ENCODE measurements around the gene TLK1. TPM values are rescaled to one million over a fixed set of nuclear protein-coding genes. Genes with fewer than 3 reads are reported as not detected.

The TLK1 gene
- total RNA-seq, 1 donor from 2014 or later = 58.1 TPM

DNA sequence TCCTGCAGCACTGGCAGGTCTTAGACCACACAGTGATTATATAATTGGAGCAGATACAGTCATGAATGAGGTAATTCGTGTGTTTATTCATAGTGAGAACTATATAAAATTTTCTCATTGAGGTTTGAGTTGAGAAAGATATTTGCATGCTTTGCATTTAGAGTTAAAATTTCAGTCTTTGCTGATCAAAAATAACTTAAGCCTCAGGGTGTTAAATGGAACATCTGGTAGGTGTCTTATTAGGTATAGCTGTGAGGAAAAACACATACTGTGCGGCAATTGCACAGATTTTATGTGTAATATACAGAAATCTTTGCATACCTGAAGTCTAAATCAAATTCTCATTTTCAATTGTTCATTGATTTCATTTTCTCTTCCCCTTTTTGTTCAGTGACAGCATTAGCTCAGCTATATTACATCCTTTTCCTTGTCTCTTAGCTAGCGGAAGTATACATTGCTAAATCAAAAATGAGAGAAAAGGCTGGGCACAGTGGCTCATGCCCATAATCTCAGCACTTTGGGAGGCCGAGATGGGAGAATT, 210.4 kb downstream of the TLK1 start:
- H3K27ac ChIP-seq = no peak overlapping the region

DNA sequence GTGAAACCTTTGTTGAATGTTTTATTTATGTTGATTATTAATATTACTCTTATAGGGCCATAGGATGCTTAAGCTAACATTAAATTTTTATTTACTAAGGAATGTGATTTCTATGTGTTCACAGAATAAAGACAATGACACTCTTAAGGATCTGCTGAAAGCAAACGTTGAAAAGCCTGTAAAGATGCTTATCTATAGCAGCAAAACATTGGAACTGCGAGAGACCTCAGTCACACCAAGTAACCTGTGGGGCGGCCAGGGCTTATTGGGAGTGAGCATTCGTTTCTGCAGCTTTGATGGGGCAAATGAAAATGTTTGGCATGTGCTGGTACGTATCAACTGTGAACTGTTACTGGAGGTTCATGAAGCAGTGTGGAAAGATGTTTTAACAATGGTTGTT, 211.3 kb downstream of the TLK1 start:
- H3K27ac ChIP-seq = no peak overlapping the region

More for the DNA sequence above, 210.4 kb downstream of the TLK1 start:
- DNase-seq = no peak
- Histone ChIP-seq H3K27me3 (no peaks in the 10 kb centered on the region), H3K36me3 (peaks cover 66% of the 10 kb centered on the region), H3K9me3 (no peaks in the 10 kb centered on the region), H3K4me1 (peaks cover 5% of the 10 kb centered on the region), H3K4me3 (no peak overlapping the region)
- TF ChIP-seq, protein P1, sequence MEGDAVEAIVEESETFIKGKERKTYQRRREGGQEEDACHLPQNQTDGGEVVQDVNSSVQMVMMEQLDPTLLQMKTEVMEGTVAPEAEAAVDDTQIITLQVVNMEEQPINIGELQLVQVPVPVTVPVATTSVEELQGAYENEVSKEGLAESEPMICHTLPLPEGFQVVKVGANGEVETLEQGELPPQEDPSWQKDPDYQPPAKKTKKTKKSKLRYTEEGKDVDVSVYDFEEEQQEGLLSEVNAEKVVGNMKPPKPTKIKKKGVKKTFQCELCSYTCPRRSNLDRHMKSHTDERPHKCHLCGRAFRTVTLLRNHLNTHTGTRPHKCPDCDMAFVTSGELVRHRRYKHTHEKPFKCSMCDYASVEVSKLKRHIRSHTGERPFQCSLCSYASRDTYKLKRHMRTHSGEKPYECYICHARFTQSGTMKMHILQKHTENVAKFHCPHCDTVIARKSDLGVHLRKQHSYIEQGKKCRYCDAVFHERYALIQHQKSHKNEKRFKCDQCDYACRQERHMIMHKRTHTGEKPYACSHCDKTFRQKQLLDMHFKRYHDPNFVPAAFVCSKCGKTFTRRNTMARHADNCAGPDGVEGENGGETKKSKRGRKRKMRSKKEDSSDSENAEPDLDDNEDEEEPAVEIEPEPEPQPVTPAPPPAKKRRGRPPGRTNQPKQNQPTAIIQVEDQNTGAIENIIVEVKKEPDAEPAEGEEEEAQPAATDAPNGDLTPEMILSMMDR (IDR thresholded peaks at IDR 0.05) = no peak
- intact Hi-C loops (cut with DNase I) = no loop called here
- ATAC-seq = peak; percentile 73

DNA sequence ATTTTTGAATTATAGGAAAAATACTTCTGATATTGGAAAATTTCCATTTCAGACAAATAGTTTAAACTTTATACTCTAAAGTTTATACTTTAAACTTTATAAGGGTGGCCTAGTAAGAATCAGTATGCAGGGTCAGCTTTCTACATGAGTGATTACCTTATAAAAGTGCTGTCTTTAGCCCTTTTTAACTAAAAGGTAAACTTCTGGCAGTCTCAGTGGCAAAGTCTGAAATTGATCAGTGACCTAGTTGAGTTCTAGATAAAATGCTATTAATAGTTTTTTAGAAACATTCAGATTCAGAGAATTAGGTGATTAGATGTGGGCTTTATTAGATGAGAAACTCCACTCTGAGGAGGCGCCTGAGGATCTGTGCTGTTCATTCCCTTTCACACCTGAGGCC, 216.1 kb downstream of the TLK1 start:
- intact Hi-C loops (cut with DNase I) = no loop called here
- DNase-seq (no peak), ATAC-seq (no peak)
- peaks cover 4% of the 10 kb centered on the region for H3K4me1 ChIP-seq
- H3K36me3 ChIP-seq = peaks cover 9% of the 10 kb centered on the region
- no peaks in the 10 kb centered on the region for H3K9me3 ChIP-seq
- no peaks in the 10 kb centered on the region for H3K27me3 ChIP-seq
- TF ChIP-seq, protein P1 (IDR thresholded peaks at IDR 0.05) = no peak
- H3K27ac ChIP-seq = no peak overlapping the region
- H3K4me3 ChIP-seq = no peak overlapping the region

More for the DNA sequence above, 211.3 kb downstream of the TLK1 start:
- ATAC-seq (no peak), DNase-seq (no peak)
- intact Hi-C loops (cut with DNase I) = no loop called here
- peaks cover 57% of the 10 kb centered on the region for H3K36me3 ChIP-seq
- H3K27me3 ChIP-seq = no peaks in the 10 kb centered on the region
- H3K4me1 ChIP-seq = peaks cover 5% of the 10 kb centered on the region
- H3K4me3 ChIP-seq = no peak overlapping the region
- no peaks in the 10 kb centered on the region for H3K9me3 ChIP-seq
- TF ChIP-seq, protein P1 (IDR thresholded peaks at IDR 0.05) = no peak

DNA sequence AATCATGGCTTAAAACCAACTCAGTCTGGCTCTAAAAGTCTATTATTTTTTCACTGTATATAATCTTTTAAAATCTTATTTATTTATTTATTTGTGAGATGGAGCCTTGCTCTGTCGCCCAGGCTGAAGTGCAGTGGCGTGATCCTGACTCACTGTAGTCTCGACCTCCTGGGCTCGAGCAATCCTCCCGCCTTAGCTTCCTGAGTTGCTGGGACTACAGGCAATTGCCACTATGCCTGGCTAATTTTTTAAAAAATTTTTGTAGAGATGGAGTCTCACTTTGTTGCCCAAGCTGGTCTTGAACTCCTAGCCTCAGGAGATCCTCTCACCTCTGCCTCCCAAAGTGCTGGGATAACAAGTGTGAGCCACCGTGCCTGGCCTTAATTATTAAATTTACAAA, 217.1 kb downstream of the TLK1 start:
- Histone ChIP-seq H3K4me1 (peaks cover 4% of the 10 kb centered on the region), H3K27ac (no peak overlapping the region), H3K36me3 (peaks cover 1% of the 10 kb centered on the region), H3K27me3 (no peaks in the 10 kb centered on the region), H3K4me3 (no peak overlapping the region), H3K9me3 (no peaks in the 10 kb centered on the region)
- TF ChIP-seq, protein P1 (IDR thresholded peaks at IDR 0.05) = no peak
- intact Hi-C loops (cut with DNase I) = no loop called here
- no peak for ATAC-seq
- DNase-seq = no peak

DNA sequence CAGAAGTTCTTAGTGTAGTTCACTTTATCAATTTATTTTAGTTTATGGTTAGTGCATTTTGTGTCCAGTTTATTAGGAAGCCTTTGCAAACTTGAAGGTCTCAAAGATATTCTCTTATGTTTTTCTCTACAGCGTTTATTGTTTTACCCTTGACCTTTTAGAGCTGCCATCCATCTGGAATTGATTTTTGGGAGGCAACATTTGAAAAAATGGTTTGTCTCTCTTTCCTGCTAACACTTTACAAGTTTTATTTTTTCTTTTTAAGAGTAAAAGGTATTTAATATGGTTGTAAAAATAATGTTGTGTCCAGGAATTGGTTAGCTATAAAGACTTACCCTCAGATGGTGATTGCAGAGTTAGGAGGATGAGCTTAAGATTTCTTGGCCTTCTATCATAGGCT, 217.7 kb downstream of the TLK1 start:
- TF ChIP-seq, protein P1 (IDR thresholded peaks at IDR 0.05) = no peak
- no peak for DNase-seq
- Histone ChIP-seq H3K27me3 (no peaks in the 10 kb centered on the region), H3K27ac (no peak overlapping the region), H3K4me1 (peaks cover 4% of the 10 kb centered on the region), H3K36me3 (no peaks in the 10 kb centered on the region), H3K9me3 (no peaks in the 10 kb centered on the region), H3K4me3 (no peak overlapping the region)
- ATAC-seq = no peak
- intact Hi-C loops (cut with DNase I) = no loop called here

DNA sequence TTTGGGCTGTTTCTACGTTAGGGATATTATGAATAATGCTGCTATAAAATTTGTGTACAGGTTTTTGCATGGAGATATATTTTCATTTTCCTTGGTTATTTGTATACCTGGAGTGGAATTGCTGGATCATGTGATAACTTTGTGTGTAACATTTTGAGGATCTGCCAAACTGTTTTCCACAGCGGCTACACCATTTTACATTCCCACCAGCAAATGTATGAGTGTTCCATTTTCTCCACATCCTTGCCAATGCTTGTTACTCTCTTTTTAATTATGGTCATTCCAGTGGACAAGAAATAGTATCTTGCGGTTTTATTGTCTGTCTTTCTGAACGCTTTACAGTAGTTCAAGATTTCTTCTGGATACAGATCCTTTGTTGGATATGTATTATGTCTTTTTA, 218.1 kb downstream of the TLK1 start:
- ATAC-seq (no peak), DNase-seq (no peak)
- Histone ChIP-seq H3K4me1 (peaks cover 4% of the 10 kb centered on the region), H3K27me3 (no peaks in the 10 kb centered on the region), H3K9me3 (no peaks in the 10 kb centered on the region), H3K36me3 (peaks cover 4% of the 10 kb centered on the region), H3K4me3 (no peak overlapping the region), H3K27ac (no peak overlapping the region)
- intact Hi-C loops (cut with DNase I) = no loop called here
- TF ChIP-seq, protein P1 (IDR thresholded peaks at IDR 0.05) = no peak

All from upper lobe of right lung (tissue), 1 donor.